ENCODE results near the gene ZDHHC11.
"Not testable (repeated sequence)": the region's sequence is repeated elsewhere in the genome, so short reads cannot be mapped to it uniquely, and the experiment has no call there.

Gene ZDHHC11

GRCh38 chr5:761059-761771 lies 89.6 kb downstream of the ZDHHC11 start:
- no peak for DNase-seq (ENCODE audit: low read depth in 2 of 2)

GRCh38 chr5:760363-761058 lies 90.3 kb downstream of the ZDHHC11 start:
- DNase-seq (ENCODE audit: low read depth in 2 of 2): no peak

DNA sequence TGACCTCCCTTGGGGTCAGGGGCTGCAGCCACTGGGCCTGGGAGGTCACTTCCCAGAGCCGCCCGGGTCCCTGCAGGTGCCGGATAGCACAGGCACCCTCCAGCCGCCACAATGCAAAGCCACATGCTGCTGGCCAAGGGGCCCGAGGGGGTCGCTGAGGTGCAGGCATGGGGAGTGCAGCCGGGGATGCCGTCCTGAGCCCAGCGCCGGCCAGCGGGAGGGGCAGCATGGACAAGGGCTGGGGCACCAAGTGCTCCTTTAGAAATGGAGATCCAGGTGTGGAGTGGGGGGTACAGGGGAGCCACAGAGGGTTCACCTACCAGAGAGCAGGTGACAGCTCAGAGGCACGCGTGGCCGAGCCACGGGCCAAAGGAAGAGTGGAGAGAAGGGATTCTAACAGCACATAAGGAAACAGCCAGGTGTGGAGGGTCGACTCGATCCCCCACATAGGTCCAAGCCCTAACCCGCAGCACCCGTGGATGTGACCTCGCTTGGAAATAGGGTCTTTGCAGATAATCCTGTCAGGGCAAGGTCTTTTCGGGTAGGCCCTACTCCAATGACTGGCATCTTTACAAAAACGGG lies 90.9 kb downstream of the ZDHHC11 start:
- DNase-seq (ENCODE audit: low read depth in 2 of 2): no peak

GRCh38 chr5:759111-759751 lies 91.6 kb downstream of the ZDHHC11 start:
- DNase-seq (ENCODE audit: low read depth in 2 of 2): no peak

- DNase-seq (ENCODE audit: low read depth in 2 of 2): no peak
Measured at GRCh38 chr5:758698-759053, 92.1 kb downstream of the ZDHHC11 start.

- no peak for DNase-seq (ENCODE audit: low read depth in 2 of 2)
Measured at GRCh38 chr5:757931-758697, 92.7 kb downstream of the ZDHHC11 start.

GRCh38 chr5:757346-757930 lies 93.3 kb downstream of the ZDHHC11 start:
- no peak for DNase-seq (ENCODE audit: low read depth in 2 of 2)

DNA sequence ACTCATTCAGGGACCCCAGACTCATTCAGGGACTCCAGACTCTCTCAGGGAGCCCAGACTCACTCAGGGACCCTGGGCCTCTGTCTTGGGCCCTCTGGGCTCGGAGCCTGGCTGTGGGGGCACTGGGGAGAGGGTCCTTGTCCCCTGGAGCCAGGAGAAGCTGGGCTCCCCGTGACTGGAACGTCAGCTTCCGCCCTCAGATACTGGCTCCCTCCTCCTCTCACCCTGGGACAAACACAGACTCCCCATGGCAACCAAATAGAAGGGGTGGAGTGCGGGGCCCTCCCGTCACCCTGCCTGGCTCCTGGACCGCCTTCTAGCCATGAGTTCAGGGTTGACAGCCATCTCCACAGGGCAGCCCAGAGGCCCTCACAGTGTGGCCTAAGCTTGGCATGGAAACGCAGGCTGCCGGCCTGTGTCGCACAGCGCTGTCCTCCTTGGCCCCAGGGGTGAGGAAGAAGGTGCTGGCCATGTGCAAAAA lies 93.9 kb downstream of the ZDHHC11 start:
- no peak for DNase-seq (ENCODE audit: low read depth in 2 of 2)

- no peak for DNase-seq (ENCODE audit: low read depth in 2 of 2)
Measured at GRCh38 chr5:756171-756570, 94.6 kb downstream of the ZDHHC11 start.

DNA sequence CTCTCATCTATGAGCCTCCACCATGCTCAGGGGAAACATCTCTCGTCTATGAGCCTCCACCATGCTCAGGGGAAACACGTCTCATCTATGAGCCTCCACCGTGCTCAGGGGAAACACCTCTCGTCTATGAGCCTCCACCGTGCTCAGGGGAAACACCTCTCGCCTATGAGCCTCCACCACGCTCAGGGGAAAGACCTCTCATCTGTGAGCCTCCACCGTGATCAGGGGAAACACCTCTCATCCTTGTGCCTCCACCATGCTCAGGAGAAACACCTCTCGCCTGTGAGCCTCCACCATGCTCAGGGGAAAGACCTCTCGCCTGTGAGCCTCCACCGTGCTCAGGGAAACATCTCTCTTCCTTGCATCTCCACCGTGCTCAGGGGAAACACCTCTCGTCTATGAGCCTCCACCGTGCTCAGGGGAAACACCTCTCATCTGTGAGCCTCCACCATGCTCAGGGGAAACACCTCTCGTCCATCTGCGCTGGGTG lies 96.6 kb downstream of the ZDHHC11 start:
- not testable (repeated sequence) for DNase-seq (ENCODE audit: low read depth in 2 of 2)

DNA sequence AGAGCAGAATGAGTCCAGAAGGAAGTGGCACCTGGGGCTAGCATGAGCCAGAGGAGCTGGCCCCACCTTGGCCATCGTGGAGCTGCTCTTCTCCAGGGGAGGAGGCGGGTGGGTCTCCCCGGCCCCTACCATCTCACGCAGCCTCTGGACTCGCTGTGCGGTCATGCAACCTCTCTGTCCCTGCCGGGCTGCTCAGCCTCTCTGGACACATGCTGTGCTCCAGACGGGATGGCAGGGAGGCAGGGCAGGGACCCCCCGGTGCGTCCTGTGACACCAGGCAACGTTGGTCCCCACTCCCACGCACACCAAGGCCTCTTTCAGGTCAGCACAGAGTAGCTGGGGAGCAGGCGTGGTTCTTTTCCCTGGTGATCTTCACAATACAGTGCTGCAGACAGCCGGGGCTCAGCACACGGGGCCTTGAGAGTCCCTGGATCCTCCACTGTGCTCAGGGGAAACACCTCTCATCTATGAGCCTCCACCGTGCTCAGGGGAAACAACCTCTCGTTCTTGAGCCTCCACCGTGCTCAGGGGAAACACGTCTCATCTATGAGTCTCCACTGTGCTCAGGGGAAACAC lies 97.1 kb downstream of the ZDHHC11 start:
- not testable (repeated sequence) for DNase-seq (ENCODE audit: low read depth in 2 of 2)

- DNase-seq (ENCODE audit: low read depth in 2 of 2): not testable (repeated sequence)
Measured at GRCh38 chr5:752532-753115, 98.2 kb downstream of the ZDHHC11 start.

GRCh38 chr5:751992-752391 lies 98.8 kb downstream of the ZDHHC11 start:
- DNase-seq (ENCODE audit: low read depth in 2 of 2): not testable (repeated sequence)

DNA sequence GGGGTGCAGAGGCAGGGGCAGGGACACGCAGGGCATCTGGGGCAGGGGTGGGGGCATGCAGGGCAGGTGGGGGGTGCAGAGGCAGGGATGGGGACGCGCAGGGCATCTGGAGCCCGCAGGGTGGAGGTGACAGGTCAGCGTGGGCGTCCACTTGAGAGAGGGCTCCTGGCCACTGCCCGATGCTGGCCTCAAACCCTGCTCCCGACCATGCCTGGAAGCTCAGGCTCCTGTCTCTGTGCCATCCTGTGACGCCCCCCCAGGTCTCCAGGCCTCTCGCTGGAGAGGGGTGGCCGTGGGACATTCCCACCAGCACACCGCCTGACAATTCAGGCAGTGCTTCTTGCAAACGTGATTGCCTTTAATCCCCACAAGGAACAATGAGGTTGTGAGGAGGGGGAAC lies 99.3 kb downstream of the ZDHHC11 start:
- DNase-seq (ENCODE audit: low read depth in 2 of 2): no peak

DNA sequence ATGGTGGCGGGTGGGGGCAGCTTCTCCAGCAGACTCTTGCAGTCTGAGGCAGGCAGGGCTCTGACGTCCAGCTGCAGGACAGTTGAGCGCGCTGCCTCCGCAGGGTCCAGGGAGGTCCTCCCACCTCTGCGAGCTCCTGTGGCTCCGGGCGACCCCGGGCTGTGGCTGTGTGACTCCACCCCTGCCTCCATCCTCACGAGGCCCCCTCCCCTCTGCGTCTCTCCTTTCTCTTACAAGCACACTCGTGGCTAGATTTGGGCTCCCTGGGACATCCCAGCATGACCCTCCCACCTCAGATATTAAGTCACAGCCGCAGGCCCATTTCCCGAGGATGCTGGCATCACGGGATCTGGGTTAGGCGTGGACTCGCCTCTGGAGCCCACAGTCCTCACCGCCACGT lies 100.6 kb downstream of the ZDHHC11 start:
- DNase-seq (ENCODE audit: low read depth in 2 of 2): not testable (repeated sequence)

DNA sequence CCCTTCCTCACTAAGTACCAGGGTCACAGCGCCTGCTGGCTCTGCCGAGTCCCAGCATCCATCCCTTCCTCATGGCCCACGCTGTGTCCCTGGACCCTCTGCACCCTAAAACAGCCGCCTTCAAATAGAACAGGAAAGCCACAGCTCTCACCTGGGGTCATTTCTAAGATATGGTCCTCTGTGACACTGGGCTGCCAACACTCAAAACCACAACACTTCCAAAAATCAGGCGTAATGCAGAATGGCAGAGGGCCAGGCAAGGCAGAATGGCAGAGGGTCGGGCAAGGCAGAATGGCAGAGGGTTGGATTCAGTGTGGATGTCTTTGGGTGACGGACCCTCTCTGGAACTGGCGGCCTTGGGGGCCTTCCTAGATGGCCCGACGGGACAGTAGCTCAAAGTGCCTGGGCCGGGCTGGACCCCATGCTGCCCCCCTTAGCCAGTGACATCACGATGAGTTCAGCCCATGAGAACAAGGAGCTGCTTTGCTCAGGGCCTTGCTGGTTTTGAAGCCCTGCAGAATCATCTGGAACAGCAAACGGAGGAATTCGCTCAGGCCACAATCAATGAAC lies 101.6 kb downstream of the ZDHHC11 start:
- no peak for DNase-seq (ENCODE audit: low read depth in 2 of 2)

DNA sequence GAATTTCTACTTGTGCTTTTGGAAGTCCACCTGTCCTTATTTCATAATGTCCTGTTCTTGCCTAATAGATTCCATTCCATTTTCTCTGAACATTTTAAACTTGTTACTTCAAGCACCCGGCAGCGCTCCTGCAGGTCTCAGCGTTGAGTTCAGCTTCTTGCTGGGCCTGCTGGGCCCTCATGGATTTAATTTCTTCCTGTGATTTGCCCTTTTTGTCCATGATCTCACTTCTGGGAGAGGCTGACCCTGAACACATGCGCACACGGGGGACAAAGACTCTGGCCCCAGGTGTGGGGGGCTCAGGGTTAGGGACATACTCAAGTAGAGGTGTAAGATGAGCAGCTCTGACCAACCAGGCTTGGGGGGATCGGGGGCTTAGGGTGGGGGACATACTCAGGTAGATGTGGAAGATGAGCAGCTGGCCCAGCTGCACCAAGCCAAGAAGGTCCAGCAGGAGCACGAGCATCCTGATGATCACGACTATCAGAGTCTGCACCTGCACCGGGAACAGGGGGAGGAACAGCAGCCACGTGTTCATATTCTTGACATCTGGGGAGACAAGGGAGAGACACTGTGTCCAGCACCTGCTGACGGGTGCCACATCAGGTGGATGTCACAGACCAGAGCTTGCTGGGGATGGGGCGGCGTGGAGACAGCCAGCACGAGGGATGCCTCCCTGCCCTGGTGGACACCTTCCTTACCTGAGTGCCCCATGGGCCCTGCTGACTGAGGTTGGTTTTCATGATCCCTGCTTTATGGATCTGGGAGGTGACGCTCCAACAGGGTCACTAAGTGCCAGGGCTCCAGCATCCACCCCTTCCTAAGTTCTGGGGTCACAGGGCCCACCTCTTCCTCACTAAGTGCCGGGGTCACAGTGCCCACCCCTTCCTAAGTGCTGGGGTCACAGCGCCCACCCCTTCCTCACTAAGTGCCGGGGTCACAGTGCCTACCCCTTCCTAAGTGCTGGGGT lies 102.5 kb downstream of the ZDHHC11 start:
- not testable (repeated sequence) for DNase-seq (ENCODE audit: low read depth in 2 of 2)

- DNase-seq (ENCODE audit: low read depth in 2 of 2): not testable (repeated sequence)
Measured at GRCh38 chr5:747303-747844, 103.4 kb downstream of the ZDHHC11 start.
